OCI-LY7 (cell line): ENCODE data around the gene NOX4.
"Not testable (repeated sequence)": the region's sequence is repeated elsewhere in the genome, so short reads cannot be mapped to it uniquely, and the experiment has no call there.

Source experiments
- CTCF ChIP-seq: fragments of 200-600 bp; sonication (generic); conservative IDR thresholded peaks from 2 replicates; pipeline ENCODE4 v1.5.1; 2014; ENCODE audit warnings: mild to moderate bottlenecking, antibody characterized with exemption, low read length, moderate library complexity, mixed read lengths
- EZH2phosphoT487 ChIP-seq: fragments of 200-600 bp; sonication (generic); IDR thresholded peaks from 2 replicates; pipeline ENCODE4 v1.6.1; 2018; ENCODE audit warnings: low read depth, borderline replicate concordance, mild to moderate bottlenecking, mixed run types, antibody characterized with exemption, low read length, moderate library complexity, mixed read lengths

- not testable (repeated sequence) for TF ChIP-seq CTCF, EZH2phosphoT487
Observed at GRCh38 chr11:89342880-89343572, 148.1 kb downstream of the NOX4 start.
